Measurements from ENCODE around the gene TANC2. TPM values are rescaled to one million over a fixed set of nuclear protein-coding genes. Genes with fewer than 3 reads are reported as not detected.

Gene TANC2
- total RNA-seq, 4 donors from 2014 or later = 6.4 to 50.9 (median 20.1) TPM

- no peak overlapping the region for H3K4me3 ChIP-seq
- peaks cover 0 to 28% (median 3%) of the 10 kb centered on the region in 3 donors for H3K4me1 ChIP-seq
- TF ChIP-seq EP300 (IDR thresholded peaks at IDR 0.05) (no peak), CTCF (IDR thresholded peaks at IDR 0.05) (no peak), POLR2A (IDR thresholded peaks at IDR 0.05) (no peak)
- no peaks in the 10 kb centered on the region for H3K36me3 ChIP-seq
- H3K27ac ChIP-seq = peak overlapping the region in 2 of 4 donors; percentile 89 to 90
- ATAC-seq = no peak
- no peaks in the 10 kb centered on the region for H3K27me3 ChIP-seq
- no peaks in the 10 kb centered on the region for H3K9me3 ChIP-seq
- 74 to 87% methylated on average over 3 to 4 of the region's 4 CpGs for WGBS, 2 donors (ENCODE audit: low coverage in 1 of 2)
Measured at GRCh38 chr17:62964506-62964905, 1.5 kb upstream of the TANC2 start.

- Histone ChIP-seq H3K27ac (peak overlapping the region; percentile 19 to 91 (median 90)), H3K36me3 (no peaks in the 10 kb centered on the region), H3K4me3 (peak overlapping the region; percentile 75 to 95), H3K9me3 (no peaks in the 10 kb centered on the region), H3K4me1 (peaks cover 0 to 28% (median 3%) of the 10 kb centered on the region in 3 donors), H3K27me3 (no peaks in the 10 kb centered on the region)
- ATAC-seq = no peak
- TF ChIP-seq CTCF (IDR thresholded peaks at IDR 0.05) (no peak), POLR2AphosphoS5 (IDR thresholded peaks at IDR 0.05) (no peak), EP300 (IDR thresholded peaks at IDR 0.05) (no peak), POLR2A (IDR thresholded peaks at IDR 0.05) (no peak)
- 46 to 71% methylated on average over 6 to 18 of the region's 19 CpGs for WGBS, 2 donors (ENCODE audit: low coverage in 1 of 2)
Measured at GRCh38 chr17:62965174-62965685, 805 bp upstream of the TANC2 start.

- ATAC-seq = peak; percentile 82
- H3K4me1 ChIP-seq = peaks cover 0 to 28% (median 3%) of the 10 kb centered on the region in 3 donors
- TF ChIP-seq CTCF (IDR thresholded peaks at IDR 0.05) (peak in 1 of 4 experiments; percentile 7), EP300 (IDR thresholded peaks at IDR 0.05) (no peak)
- H3K4me3 ChIP-seq = peak overlapping the region; percentile 95 to 97
- no peaks in the 10 kb centered on the region for H3K27me3 ChIP-seq
- no peaks in the 10 kb centered on the region for H3K9me3 ChIP-seq
- 0% methylated on average over 15 to 25 of the region's 80 CpGs for WGBS, 2 donors (ENCODE audit: low coverage in 1 of 2)
- peak overlapping the region; percentile 59 to 91 (median 90) for H3K27ac ChIP-seq
- no peaks in the 10 kb centered on the region for H3K36me3 ChIP-seq
Measured at GRCh38 chr17:62966426-62967204, 580 bp downstream of the TANC2 start.

- H3K27ac ChIP-seq = peak overlapping the region in 2 of 4 donors; percentile 89 to 90
- no peaks in the 10 kb centered on the region for H3K27me3 ChIP-seq
- ATAC-seq = no peak
- 16 to 17% methylated on average over 3 to 4 of the region's 4 CpGs for WGBS, 2 donors (ENCODE audit: low coverage in 1 of 2)
- no peaks in the 10 kb centered on the region for H3K36me3 ChIP-seq
- peaks cover 0 to 28% (median 3%) of the 10 kb centered on the region in 3 donors for H3K4me1 ChIP-seq
- H3K4me3 ChIP-seq = peak overlapping the region; percentile 95 to 97
- TF ChIP-seq EP300 (IDR thresholded peaks at IDR 0.05) = no peak
- H3K9me3 ChIP-seq = no peaks in the 10 kb centered on the region
Measured at GRCh38 chr17:62967205-62967529, 1.1 kb downstream of the TANC2 start.

GRCh38 chr17:62968445-62968923 is 2.4 kb downstream of the TANC2 start:
- ATAC-seq = peak; percentile 27
- H3K27ac ChIP-seq = no peak overlapping the region
- H3K9me3 ChIP-seq = no peaks in the 10 kb centered on the region
- WGBS, 2 donors (ENCODE audit: low coverage in 1 of 2) = 0% methylated on average over 3 of the region's 3 CpGs
- peaks cover 0 to 28% (median 3%) of the 10 kb centered on the region in 3 donors for H3K4me1 ChIP-seq
- H3K36me3 ChIP-seq = no peaks in the 10 kb centered on the region
- H3K27me3 ChIP-seq = no peaks in the 10 kb centered on the region
- no peak overlapping the region for H3K4me3 ChIP-seq
- TF ChIP-seq EP300 (IDR thresholded peaks at IDR 0.05) = no peak
- TF ChIP-seq CTCF (IDR thresholded peaks at IDR 0.05) = peak; percentile 38 to 83 (median 80)

Data from gastroesophageal sphincter (tissue), 4 donors.